Esophagus muscularis mucosa (tissue), 4 donors: ENCODE measurements around the gene SLC4A9.

Experiments
- CTCF ChIP-seq, 3 experiments: fragments of 200-600 bp in 2 of 3; fragments of 450-650 bp in 1 of 3; sonication (generic) in 2 of 3; IDR thresholded peaks; one replicate each; pipeline ENCODE4 v1.5.1; 2017 to 2019; ENCODE audit warnings: antibody characterized with exemption in 3 of 3, mild to moderate bottlenecking in 2 of 3, moderate library complexity in 1 of 3
- EP300 ChIP-seq: sonication (generic); formaldehyde crosslinking; IDR thresholded peaks from one replicate; pipeline ENCODE4 v1.6.1; 2017; ENCODE audit warnings: antibody characterized with exemption
- POLR2A ChIP-seq: fragments of 450-650 bp; IDR thresholded peaks from one replicate; pipeline ENCODE4 v1.6.1; 2017; ENCODE audit warnings: antibody characterized with exemption, moderate library complexity, mild to moderate bottlenecking, low read depth
- POLR2AphosphoS5 ChIP-seq, 2 donors: sonication (generic); formaldehyde crosslinking; IDR thresholded peaks; one replicate each; pipeline ENCODE4 v1.6.1; 2017; ENCODE audit warnings: antibody characterized with exemption in 2 of 2

GRCh38 chr5:140342287-140342686 is 17.7 kb upstream of the SLC4A9 start:
- TF ChIP-seq CTCF (IDR thresholded peaks at IDR 0.05): no peak
- TF ChIP-seq EP300: peak; percentile 57
- no peak for TF ChIP-seq POLR2A
- peak; percentile 22 to 47 for TF ChIP-seq POLR2AphosphoS5 (IDR thresholded peaks at IDR 0.05)
